Measurements from ENCODE around the gene ADAMTS5.

Gene ADAMTS5

DNA sequence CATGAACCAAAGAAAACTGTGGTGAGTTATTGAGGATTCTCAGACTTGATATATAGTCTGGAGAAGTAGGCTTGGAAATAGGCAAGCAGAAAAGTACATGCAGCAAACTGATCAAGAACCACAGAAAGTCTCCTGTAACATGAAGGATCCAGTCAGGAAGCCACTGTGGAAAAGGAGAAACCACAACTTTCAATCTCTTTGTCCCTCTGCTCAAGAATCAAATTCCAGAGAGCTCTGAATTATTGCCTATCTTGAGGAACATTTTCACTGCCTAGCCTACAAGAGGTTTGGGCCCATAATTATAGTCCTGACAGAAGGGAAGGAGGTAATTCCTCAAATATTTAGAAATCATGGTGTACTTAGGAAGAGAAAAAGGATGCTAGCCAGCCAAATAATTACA is 78.6 kb downstream of the ADAMTS5 start:
- TF ChIP-seq, protein P1, sequence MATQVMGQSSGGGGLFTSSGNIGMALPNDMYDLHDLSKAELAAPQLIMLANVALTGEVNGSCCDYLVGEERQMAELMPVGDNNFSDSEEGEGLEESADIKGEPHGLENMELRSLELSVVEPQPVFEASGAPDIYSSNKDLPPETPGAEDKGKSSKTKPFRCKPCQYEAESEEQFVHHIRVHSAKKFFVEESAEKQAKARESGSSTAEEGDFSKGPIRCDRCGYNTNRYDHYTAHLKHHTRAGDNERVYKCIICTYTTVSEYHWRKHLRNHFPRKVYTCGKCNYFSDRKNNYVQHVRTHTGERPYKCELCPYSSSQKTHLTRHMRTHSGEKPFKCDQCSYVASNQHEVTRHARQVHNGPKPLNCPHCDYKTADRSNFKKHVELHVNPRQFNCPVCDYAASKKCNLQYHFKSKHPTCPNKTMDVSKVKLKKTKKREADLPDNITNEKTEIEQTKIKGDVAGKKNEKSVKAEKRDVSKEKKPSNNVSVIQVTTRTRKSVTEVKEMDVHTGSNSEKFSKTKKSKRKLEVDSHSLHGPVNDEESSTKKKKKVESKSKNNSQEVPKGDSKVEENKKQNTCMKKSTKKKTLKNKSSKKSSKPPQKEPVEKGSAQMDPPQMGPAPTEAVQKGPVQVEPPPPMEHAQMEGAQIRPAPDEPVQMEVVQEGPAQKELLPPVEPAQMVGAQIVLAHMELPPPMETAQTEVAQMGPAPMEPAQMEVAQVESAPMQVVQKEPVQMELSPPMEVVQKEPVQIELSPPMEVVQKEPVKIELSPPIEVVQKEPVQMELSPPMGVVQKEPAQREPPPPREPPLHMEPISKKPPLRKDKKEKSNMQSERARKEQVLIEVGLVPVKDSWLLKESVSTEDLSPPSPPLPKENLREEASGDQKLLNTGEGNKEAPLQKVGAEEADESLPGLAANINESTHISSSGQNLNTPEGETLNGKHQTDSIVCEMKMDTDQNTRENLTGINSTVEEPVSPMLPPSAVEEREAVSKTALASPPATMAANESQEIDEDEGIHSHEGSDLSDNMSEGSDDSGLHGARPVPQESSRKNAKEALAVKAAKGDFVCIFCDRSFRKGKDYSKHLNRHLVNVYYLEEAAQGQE (IDR thresholded peaks at IDR 0.05; ENCODE audit: insufficient read depth in 1 of 2, low read depth in 2 of 2, low read length in 2 of 2), result no peak
- TF ChIP-seq SIN3A (IDR thresholded peaks at IDR 0.05; ENCODE audit: borderline replicate concordance, insufficient read depth, low read length) (no peak), POLR2AphosphoS5 (IDR thresholded peaks at IDR 0.05; ENCODE audit: low read depth, low read length) (no peak), FOXP2 (optimal IDR thresholded peaks at IDR 0.05; ENCODE audit: borderline replicate concordance, extremely low read depth, extremely low read length, insufficient read depth) (no peak), TAF1 (IDR thresholded peaks at IDR 0.05; ENCODE audit: borderline replicate concordance, insufficient read depth, low read length) (no peak)

DNA sequence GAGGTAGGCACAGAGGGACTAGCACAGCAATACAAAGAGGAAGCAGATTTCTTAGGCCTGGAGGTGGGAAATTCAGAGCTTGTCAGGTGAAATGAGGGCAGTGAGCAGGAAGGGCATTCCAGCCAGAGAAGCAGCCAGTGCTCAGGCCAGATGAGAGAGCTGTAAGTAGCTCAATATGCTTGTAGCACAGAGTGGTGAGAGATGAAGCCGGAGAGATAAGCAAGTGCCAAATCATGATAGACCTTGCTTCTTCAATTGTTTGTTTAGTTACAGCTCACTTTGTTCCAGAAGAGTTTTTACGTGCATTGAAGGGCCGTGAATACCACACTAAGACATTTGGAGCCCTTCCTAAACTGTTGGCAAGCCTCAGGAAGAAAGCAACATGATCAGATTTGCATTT is 79.6 kb downstream of the ADAMTS5 start:
- TF ChIP-seq, protein P1 (IDR thresholded peaks at IDR 0.05; ENCODE audit: insufficient read depth in 1 of 2, low read depth in 2 of 2, low read length in 2 of 2), result no peak
- TF ChIP-seq TAF1 (IDR thresholded peaks at IDR 0.05; ENCODE audit: borderline replicate concordance, insufficient read depth, low read length) (no peak), FOXP2 (optimal IDR thresholded peaks at IDR 0.05; ENCODE audit: borderline replicate concordance, extremely low read depth, extremely low read length, insufficient read depth) (no peak), POLR2AphosphoS5 (IDR thresholded peaks at IDR 0.05; ENCODE audit: low read depth, low read length) (no peak), SIN3A (IDR thresholded peaks at IDR 0.05; ENCODE audit: borderline replicate concordance, insufficient read depth, low read length) (no peak)

DNA sequence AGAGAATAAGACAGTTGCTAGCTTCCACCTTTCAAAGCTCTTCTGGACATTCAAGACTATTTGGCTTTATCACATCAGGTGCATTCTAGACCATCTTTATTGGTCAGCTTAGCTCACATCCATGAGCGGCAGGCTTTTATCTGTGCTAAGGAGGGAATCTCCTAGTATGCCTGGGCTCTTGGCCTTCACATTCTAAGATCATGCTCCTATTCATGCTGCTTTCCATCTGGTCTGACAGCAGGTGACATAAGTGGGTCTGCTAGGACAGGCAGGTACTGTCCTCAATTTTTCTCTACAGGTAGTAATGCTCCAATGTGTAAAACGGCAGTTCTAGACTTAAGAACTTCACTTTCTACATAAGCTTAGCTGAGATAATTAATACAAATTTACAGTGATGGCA is 82.5 kb downstream of the ADAMTS5 start:
- TF ChIP-seq TAF1 (IDR thresholded peaks at IDR 0.05; ENCODE audit: borderline replicate concordance, insufficient read depth, low read length), result no peak

DNA sequence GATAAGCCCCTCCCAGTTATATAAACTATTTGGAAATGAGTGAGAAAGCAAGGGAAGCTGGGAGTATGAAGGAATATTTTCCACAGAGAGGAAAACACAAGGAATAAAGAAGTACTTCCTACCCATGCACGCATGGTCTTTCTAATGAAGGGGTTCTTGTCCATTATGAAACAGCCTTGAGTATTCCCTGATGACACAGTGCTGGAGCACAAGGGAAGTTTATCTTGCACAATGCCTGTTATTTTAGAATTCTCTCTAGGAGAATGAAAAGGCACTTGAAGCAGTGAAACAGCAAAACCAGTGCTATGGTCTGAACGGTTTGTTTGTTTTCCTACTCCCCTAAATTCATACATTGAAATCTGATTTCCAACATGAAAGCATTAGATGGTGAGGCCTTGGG is 83.1 kb downstream of the ADAMTS5 start:
- TF ChIP-seq, protein P1 (IDR thresholded peaks at IDR 0.05; ENCODE audit: insufficient read depth in 1 of 2, low read depth in 2 of 2, low read length in 2 of 2), result no peak
- TF ChIP-seq TAF1 (IDR thresholded peaks at IDR 0.05; ENCODE audit: borderline replicate concordance, insufficient read depth, low read length), result no peak
- no peak for TF ChIP-seq FOXP2 (optimal IDR thresholded peaks at IDR 0.05; ENCODE audit: borderline replicate concordance, extremely low read depth, extremely low read length, insufficient read depth)
- no peak for TF ChIP-seq SIN3A (IDR thresholded peaks at IDR 0.05; ENCODE audit: borderline replicate concordance, insufficient read depth, low read length)
- TF ChIP-seq POLR2AphosphoS5 (IDR thresholded peaks at IDR 0.05; ENCODE audit: low read depth, low read length), result no peak

DNA sequence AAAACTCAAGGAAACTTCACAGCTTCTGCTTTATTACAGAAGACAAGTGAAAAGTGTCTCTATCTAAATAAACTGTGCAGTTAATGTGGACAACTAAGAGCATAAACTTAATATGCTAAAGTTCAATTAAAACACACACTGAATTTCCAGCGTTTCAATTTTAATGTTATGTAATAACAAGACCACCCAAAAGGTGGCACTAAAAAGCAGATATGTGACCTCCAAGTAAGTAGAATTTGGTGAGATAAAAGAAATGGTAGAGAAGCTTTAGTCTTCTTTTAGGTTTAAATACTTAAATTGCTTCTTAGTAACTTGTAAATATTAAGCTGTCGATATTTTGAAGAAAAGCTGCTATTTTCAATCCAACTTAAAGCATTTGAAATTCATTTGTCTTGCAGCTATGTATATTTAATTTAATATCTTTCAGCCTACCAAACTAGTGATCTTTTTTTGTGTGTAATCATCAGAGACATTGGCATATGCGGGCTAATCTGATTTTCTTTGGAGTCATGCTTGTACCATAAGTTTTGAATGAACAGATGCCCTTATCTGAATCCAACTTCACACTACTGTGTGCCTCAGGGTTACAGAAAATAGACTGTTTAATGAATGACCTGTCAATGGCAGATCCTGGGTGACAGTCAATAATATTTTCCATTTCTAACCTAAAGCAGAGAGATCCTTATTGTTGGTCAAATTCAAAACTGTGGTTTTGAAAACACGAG is 85.2 kb downstream of the ADAMTS5 start:
- TF ChIP-seq, protein P1 (IDR thresholded peaks at IDR 0.05; ENCODE audit: insufficient read depth in 1 of 2, low read depth in 2 of 2, low read length in 2 of 2), result no peak
- no peak for TF ChIP-seq POLR2AphosphoS5 (IDR thresholded peaks at IDR 0.05; ENCODE audit: low read depth, low read length)
- no peak for TF ChIP-seq FOXP2 (optimal IDR thresholded peaks at IDR 0.05; ENCODE audit: borderline replicate concordance, extremely low read depth, extremely low read length, insufficient read depth)
- no peak for TF ChIP-seq SIN3A (IDR thresholded peaks at IDR 0.05; ENCODE audit: borderline replicate concordance, insufficient read depth, low read length)
- TF ChIP-seq TAF1 (IDR thresholded peaks at IDR 0.05; ENCODE audit: borderline replicate concordance, insufficient read depth, low read length), result no peak

Data from PFSK-1 (cell line).